DOHH2 (cell line): ENCODE measurements around the gene P2RX7.

Experiments used
- H3F3A ChIP-seq: fragments of 200-600 bp; sonication (generic), shearing (Covaris generic); 2 replicates; pipeline ENCODE4 v1.6.0; 2016; ENCODE audit warnings: antibody characterized with exemption, mild to moderate bottlenecking; ENCODE audit not compliant: control insufficient read depth, insufficient read depth
- H3K27ac ChIP-seq: fragments of 200-600 bp; sonication (generic); 2 replicates; pipeline ENCODE4 v1.5.1; 2014; ENCODE audit warnings: low read depth, mild to moderate bottlenecking, low read length, moderate library complexity
- H3K27me3 ChIP-seq: fragments of 200-600 bp; sonication (generic); 2 replicates; pipeline ENCODE4 v1.6.1; 2014; ENCODE audit warnings: mild to moderate bottlenecking, low read length, mixed read lengths; ENCODE audit not compliant: control insufficient read depth
- H3K36me3 ChIP-seq: fragments of 200-600 bp; sonication (generic); 2 replicates; pipeline ENCODE4 v1.6.1; 2014; ENCODE audit warnings: mild to moderate bottlenecking, low read length, moderate library complexity, mixed read lengths; ENCODE audit not compliant: control insufficient read depth
- H3K4me1 ChIP-seq: fragments of 200-600 bp; sonication (generic); 2 replicates; pipeline ENCODE4 v1.6.1; 2014; ENCODE audit warnings: mild to moderate bottlenecking, low read length, mixed read lengths; ENCODE audit not compliant: control insufficient read depth
- H3K4me2 ChIP-seq: fragments of 200-600 bp; sonication (generic); 2 replicates; pipeline ENCODE4 v1.6.0; 2014; ENCODE audit warnings: mild to moderate bottlenecking, low read length, moderate library complexity
- H3K4me3 ChIP-seq: fragments of 200-600 bp; sonication (generic); 2 replicates; pipeline ENCODE4 v1.5.1; 2014; ENCODE audit warnings: mild to moderate bottlenecking, low read length, mixed read lengths
- H3K79me2 ChIP-seq: fragments of 200-600 bp; sonication (generic); 2 replicates; pipeline ENCODE4 v1.6.1; 2014; ENCODE audit warnings: mild to moderate bottlenecking, low read length, mixed read lengths; ENCODE audit not compliant: control insufficient read depth
- H3K9me2 ChIP-seq: fragments of 200-600 bp; sonication (generic); replicated peaks from 2 replicates; pipeline ENCODE4 v1.6.1; 2014; ENCODE audit warnings: mild to moderate bottlenecking, low read length, mixed read lengths; ENCODE audit not compliant: control insufficient read depth
- H3K9me3 ChIP-seq: fragments of 200-600 bp; sonication (generic); 2 replicates; pipeline ENCODE4 v1.6.1; 2014; ENCODE audit warnings: antibody characterized with exemption, low read length, mixed read lengths; ENCODE audit not compliant: control insufficient read depth, insufficient read depth
- H4K20me1 ChIP-seq: fragments of 200-600 bp; sonication (generic); 2 replicates; pipeline ENCODE4 v1.6.0; 2014; ENCODE audit warnings: low read depth, mild to moderate bottlenecking, antibody characterized with exemption, low read length, moderate library complexity; ENCODE audit not compliant: control insufficient read depth, insufficient read depth
- CTCF ChIP-seq: fragments of 200-600 bp; sonication (generic); IDR thresholded peaks from one replicate; pipeline ENCODE4 v1.5.1; 2014; ENCODE audit warnings: antibody characterized with exemption, mild to moderate bottlenecking, low read depth, low read length; ENCODE audit not compliant: poor library complexity, severe bottlenecking
- EZH2phosphoT487 ChIP-seq: fragments of 200-600 bp; sonication (generic); IDR thresholded peaks from 2 replicates; pipeline ENCODE4 v1.6.1; 2017; ENCODE audit warnings: borderline replicate concordance, mild to moderate bottlenecking, antibody characterized with exemption, low read length, moderate library complexity, mixed read lengths

P2RX7 gene

GRCh38 chr12:121182222-121182893 lies 49.7 kb downstream of the P2RX7 start:
- no peak for TF ChIP-seq CTCF
- TF ChIP-seq EZH2phosphoT487, result no peak
- Histone ChIP-seq H4K20me1 (no peaks in the 10 kb centered on the region), H3K79me2 (no peaks in the 10 kb centered on the region), H3K36me3 (no peaks in the 10 kb centered on the region), H3K27me3 (no peaks in the 10 kb centered on the region), H3K4me2 (peak overlapping the region; percentile 40), H3F3A (no peaks in the 10 kb centered on the region), H3K27ac (no peak overlapping the region), H3K4me3 (0 out of 2 replicates have a peak overlapping the region, but pooled peaks have one; percentile 0), H3K9me3 (no peaks in the 10 kb centered on the region), H3K4me1 (peaks cover 23% of the 10 kb centered on the region), H3K9me2 (no peaks in the 10 kb centered on the region)

GRCh38 chr12:121184425-121184824 lies 51.7 kb downstream of the P2RX7 start:
- H3K4me1 ChIP-seq, result peaks cover 23% of the 10 kb centered on the region
- H3K9me2 ChIP-seq, result no peaks in the 10 kb centered on the region
- no peaks in the 10 kb centered on the region for H3K27me3 ChIP-seq
- no peaks in the 10 kb centered on the region for H4K20me1 ChIP-seq
- H3F3A ChIP-seq, result no peaks in the 10 kb centered on the region
- no peak overlapping the region for H3K4me2 ChIP-seq
- no peaks in the 10 kb centered on the region for H3K36me3 ChIP-seq
- no peaks in the 10 kb centered on the region for H3K9me3 ChIP-seq
- no peak overlapping the region for H3K4me3 ChIP-seq
- no peak overlapping the region for H3K27ac ChIP-seq
- no peaks in the 10 kb centered on the region for H3K79me2 ChIP-seq
- no peak for TF ChIP-seq CTCF
- no peak for TF ChIP-seq EZH2phosphoT487

- Histone ChIP-seq H3K79me2 (no peaks in the 10 kb centered on the region), H3K9me2 (no peaks in the 10 kb centered on the region), H3K36me3 (no peaks in the 10 kb centered on the region), H3K9me3 (no peaks in the 10 kb centered on the region), H4K20me1 (no peaks in the 10 kb centered on the region), H3K27me3 (no peaks in the 10 kb centered on the region), H3K4me2 (peak overlapping the region; percentile 32), H3K4me1 (peaks cover 23% of the 10 kb centered on the region), H3K4me3 (no peak overlapping the region), H3F3A (no peaks in the 10 kb centered on the region), H3K27ac (no peak overlapping the region)
- TF ChIP-seq EZH2phosphoT487, result no peak
These were observed 52.6 kb downstream of the P2RX7 start for GRCh38 chr12:121184984-121185889.

GRCh38 chr12:121186826-121187225 lies 54.1 kb downstream of the P2RX7 start:
- no peak overlapping the region for H3K4me2 ChIP-seq

More at GRCh38 chr12:121186826-121187225, 54.1 kb downstream of the P2RX7 start:
- Histone ChIP-seq H3K79me2 (no peaks in the 10 kb centered on the region), H3K27ac (no peak overlapping the region), H3K9me3 (no peaks in the 10 kb centered on the region), H3K9me2 (no peaks in the 10 kb centered on the region), H3K27me3 (no peaks in the 10 kb centered on the region), H3K36me3 (no peaks in the 10 kb centered on the region), H3K4me1 (peaks cover 21% of the 10 kb centered on the region), H3K4me3 (no peak overlapping the region), H4K20me1 (no peaks in the 10 kb centered on the region), H3F3A (no peaks in the 10 kb centered on the region)
- TF ChIP-seq EZH2phosphoT487 (no peak), CTCF (no peak)
